Neural progenitor cell (in vitro differentiated cells): Measurements from ENCODE around the gene PSMB5. TPM values are rescaled to one million over a fixed set of nuclear protein-coding genes. Genes with fewer than 3 reads are reported as not detected.

Experiments
- DNase-seq: peaks from one replicate; pipeline ENCODE4 v3.0.0-alpha.2; 2016; ENCODE audit warnings: low spot score
- H2AFZ ChIP-seq: fragments of 200-600 bp; sonication (generic); replicated peaks from 2 replicates; pipeline ENCODE4 v1.6.1; 2016; ENCODE audit warnings: antibody characterized with exemption
- H3F3A ChIP-seq: fragments of 200-600 bp; sonication (generic); 2 replicates; pipeline ENCODE4 v1.6.1; 2016; ENCODE audit warnings: antibody characterized with exemption, low read depth
- H3K27ac ChIP-seq: fragments of 200-600 bp; sonication (generic); 2 replicates; pipeline ENCODE4 v1.5.1; 2016; ENCODE audit warnings: mild to moderate bottlenecking
- H3K27me3 ChIP-seq: fragments of 200-600 bp; sonication (generic); 2 replicates; pipeline ENCODE4 v1.6.1; 2016; ENCODE audit warnings: mild to moderate bottlenecking, moderate library complexity
- H3K36me3 ChIP-seq: fragments of 200-600 bp; sonication (generic); 2 replicates; pipeline ENCODE4 v1.5.1; 2016
- H3K4me1 ChIP-seq: fragments of 200-600 bp; sonication (generic); 2 replicates; pipeline ENCODE4 v1.6.1; 2016; ENCODE audit warnings: mixed run types
- H3K4me2 ChIP-seq: fragments of 200-600 bp; sonication (generic); 2 replicates; pipeline ENCODE4 v1.6.1; 2016
- H3K4me3 ChIP-seq: fragments of 200-600 bp; sonication (generic); 2 replicates; pipeline ENCODE4 v1.5.1; 2016
- H3K79me2 ChIP-seq: fragments of 200-600 bp; sonication (generic); 2 replicates; pipeline ENCODE4 v1.6.1; 2016; ENCODE audit warnings: low read depth
- H3K9ac ChIP-seq: fragments of 200-600 bp; sonication (generic); 2 replicates; pipeline ENCODE4 v1.6.1; 2016
- H3K9me3 ChIP-seq: fragments of 200-600 bp; sonication (generic); 2 replicates; pipeline ENCODE4 v1.5.1; 2016; ENCODE audit warnings: low read depth
- H4K20me1 ChIP-seq: fragments of 200-600 bp; sonication (generic); 2 replicates; pipeline ENCODE4 v1.6.1; 2016; ENCODE audit warnings: low read depth
- H3K27ac Mint-ChIP-seq: 3 replicates; pipeline ENCODE4 v1.8.0; 2021; ENCODE audit warnings: mixed read lengths
- H3K27me3 Mint-ChIP-seq: 2 replicates; pipeline ENCODE4 v1.8.0; 2022; ENCODE audit warnings: low read depth, mild to moderate bottlenecking, inconsistent platforms, moderate library complexity, mixed read lengths; ENCODE audit not compliant: insufficient read depth
- H3K36me3 Mint-ChIP-seq: 3 replicates; pipeline ENCODE4 v1.8.0; 2021; ENCODE audit warnings: mixed read lengths
- H3K4me1 Mint-ChIP-seq: 3 replicates; pipeline ENCODE4 v1.8.0; 2021; ENCODE audit warnings: mixed read lengths
- H3K4me3 Mint-ChIP-seq: 3 replicates; pipeline ENCODE4 v1.8.0; 2021; ENCODE audit warnings: mild to moderate bottlenecking, moderate library complexity, mixed read lengths
- H3K9me3 Mint-ChIP-seq: 3 replicates; pipeline ENCODE4 v1.8.0; 2020; ENCODE audit warnings: mixed read lengths
- EZH2 ChIP-seq: fragments of 200-600 bp; sonication (generic); IDR thresholded peaks from 2 replicates; pipeline ENCODE4 v1.6.1; 2017; ENCODE audit warnings: antibody characterized with exemption, mild to moderate bottlenecking, moderate library complexity
- EZH2phosphoT487 ChIP-seq: fragments of 200-600 bp; sonication (generic); IDR thresholded peaks from 2 replicates; pipeline ENCODE4 v1.6.1; 2017; ENCODE audit warnings: antibody characterized with exemption
- total RNA-seq: library from RNA; depleted of rRNA; stranded (reverse); fragments of >200 nt; gene quantifications from 2 replicates; pipeline ENCODE4 v1.2.3, GENCODE V29; 2015; ENCODE audit warnings: low replicate concordance
- TF ChIP-seq, protein P1 (sequence below): fragments of 200-600 bp; sonication (generic); IDR thresholded peaks from 2 replicates; pipeline ENCODE4 v1.5.1; 2017; ENCODE audit warnings: antibody characterized with exemption, mild to moderate bottlenecking

Gene PSMB5
- total RNA-seq, 1 donor from 2014 or later, result 154 TPM

GRCh38 chr14:22994762-22995275 lies 39.9 kb downstream of the PSMB5 start:
- Mint-ChIP-seq H3K4me1 (peaks cover 9% of the 10 kb centered on the region), H3K36me3 (peaks cover 4% of the 10 kb centered on the region), H3K9me3 (no peaks in the 10 kb centered on the region), H3K27ac (peak overlapping the region; percentile 55), H3K27me3 (peaks cover 5% of the 10 kb centered on the region), H3K4me3 (peak overlapping the region; percentile 48)
- Histone ChIP-seq H3K79me2 (no peaks in the 10 kb centered on the region), H2AFZ (peak overlapping the region; percentile 91), H3K4me1 (peaks cover 8% of the 10 kb centered on the region), H3F3A (no peaks in the 10 kb centered on the region), H4K20me1 (no peaks in the 10 kb centered on the region), H3K27ac (peak overlapping the region; percentile 14), H3K9ac (no peak overlapping the region), H3K9me3 (no peaks in the 10 kb centered on the region), H3K4me2 (peak overlapping the region; percentile 36), H3K27me3 (no peaks in the 10 kb centered on the region), H3K4me3 (no peak overlapping the region), H3K36me3 (no peaks in the 10 kb centered on the region)
- peak; percentile 55 for DNase-seq
- TF ChIP-seq, protein P1, sequence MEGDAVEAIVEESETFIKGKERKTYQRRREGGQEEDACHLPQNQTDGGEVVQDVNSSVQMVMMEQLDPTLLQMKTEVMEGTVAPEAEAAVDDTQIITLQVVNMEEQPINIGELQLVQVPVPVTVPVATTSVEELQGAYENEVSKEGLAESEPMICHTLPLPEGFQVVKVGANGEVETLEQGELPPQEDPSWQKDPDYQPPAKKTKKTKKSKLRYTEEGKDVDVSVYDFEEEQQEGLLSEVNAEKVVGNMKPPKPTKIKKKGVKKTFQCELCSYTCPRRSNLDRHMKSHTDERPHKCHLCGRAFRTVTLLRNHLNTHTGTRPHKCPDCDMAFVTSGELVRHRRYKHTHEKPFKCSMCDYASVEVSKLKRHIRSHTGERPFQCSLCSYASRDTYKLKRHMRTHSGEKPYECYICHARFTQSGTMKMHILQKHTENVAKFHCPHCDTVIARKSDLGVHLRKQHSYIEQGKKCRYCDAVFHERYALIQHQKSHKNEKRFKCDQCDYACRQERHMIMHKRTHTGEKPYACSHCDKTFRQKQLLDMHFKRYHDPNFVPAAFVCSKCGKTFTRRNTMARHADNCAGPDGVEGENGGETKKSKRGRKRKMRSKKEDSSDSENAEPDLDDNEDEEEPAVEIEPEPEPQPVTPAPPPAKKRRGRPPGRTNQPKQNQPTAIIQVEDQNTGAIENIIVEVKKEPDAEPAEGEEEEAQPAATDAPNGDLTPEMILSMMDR, result peak; percentile 59
- no peak for TF ChIP-seq EZH2phosphoT487

GRCh38 chr14:22993517-22993916 lies 41.2 kb downstream of the PSMB5 start:
- H3K4me1 Mint-ChIP-seq, result peaks cover 9% of the 10 kb centered on the region
- Histone ChIP-seq H3K4me2 (no peak overlapping the region), H3K27me3 (no peaks in the 10 kb centered on the region), H3K4me1 (peaks cover 8% of the 10 kb centered on the region), H3K36me3 (no peaks in the 10 kb centered on the region), H3F3A (no peaks in the 10 kb centered on the region), H3K79me2 (no peaks in the 10 kb centered on the region), H3K9me3 (no peaks in the 10 kb centered on the region), H3K9ac (no peak overlapping the region), H3K4me3 (no peak overlapping the region), H2AFZ (no peak overlapping the region), H4K20me1 (no peaks in the 10 kb centered on the region), H3K27ac (no peak overlapping the region)
- DNase-seq, result no peak
- H3K4me3 Mint-ChIP-seq, result peak overlapping the region; percentile 8
- TF ChIP-seq, protein P1, result no peak
- no peak for TF ChIP-seq EZH2phosphoT487
- no peak for TF ChIP-seq EZH2
- H3K27ac Mint-ChIP-seq, result no peak overlapping the region
- H3K36me3 Mint-ChIP-seq, result peaks cover 10% of the 10 kb centered on the region
- no peaks in the 10 kb centered on the region for H3K9me3 Mint-ChIP-seq
- peaks cover 5% of the 10 kb centered on the region for H3K27me3 Mint-ChIP-seq

- H3K27me3 ChIP-seq, result no peaks in the 10 kb centered on the region
- Mint-ChIP-seq H3K9me3 (no peaks in the 10 kb centered on the region), H3K27me3 (peaks cover 5% of the 10 kb centered on the region), H3K4me3 (no peak overlapping the region), H3K36me3 (peaks cover 10% of the 10 kb centered on the region), H3K27ac (no peak overlapping the region), H3K4me1 (peaks cover 9% of the 10 kb centered on the region)
- H3K9ac ChIP-seq, result no peak overlapping the region
- no peaks in the 10 kb centered on the region for H4K20me1 ChIP-seq
- no peak overlapping the region for H3K4me3 ChIP-seq
- H2AFZ ChIP-seq, result no peak overlapping the region
- no peaks in the 10 kb centered on the region for H3K79me2 ChIP-seq
- H3K4me1 ChIP-seq, result peaks cover 8% of the 10 kb centered on the region
- no peaks in the 10 kb centered on the region for H3F3A ChIP-seq
- H3K9me3 ChIP-seq, result no peaks in the 10 kb centered on the region
- H3K36me3 ChIP-seq, result no peaks in the 10 kb centered on the region
- no peak for DNase-seq
- H3K27ac ChIP-seq, result no peak overlapping the region
- TF ChIP-seq EZH2phosphoT487 (no peak), EZH2 (no peak)
- TF ChIP-seq, protein P1, result no peak
- H3K4me2 ChIP-seq, result no peak overlapping the region
Measured at GRCh38 chr14:22991852-22992251, 42.8 kb downstream of the PSMB5 start.
